Measurements from ENCODE around the gene LIPG. TPM values are rescaled to one million over a fixed set of nuclear protein-coding genes. Genes with fewer than 3 reads are reported as not detected.
"Not testable (repeated sequence)": the region's sequence is repeated elsewhere in the genome, so short reads cannot be mapped to it uniquely, and the experiment has no call there.

The LIPG gene
- 1 to 10 TPM in 2 of 4 donors, under 1 TPM in 2; 0.24 to 6.4 (median 1.9) TPM for total RNA-seq

- H3K36me3 ChIP-seq = no peaks in the 10 kb centered on the region
- in situ Hi-C loops (cut with MboI; ENCODE audit: low sequenced_read_pairs in 4 of 4) = loop anchor here in 1 of 4 donors (25.0 kb wide), 1 partner anchor 201 kb away; no protein-coding TSS in a partner anchor
- intact Hi-C loops (cut with DNase I; ENCODE audit: low total_unique reads) = loop anchor here (2.0 to 5.0 kb wide), 3 partner anchors 86 to 297 kb away; no protein-coding TSS in a partner anchor
Measured at GRCh38 chr18:49561289-49562193, at the start of gene LIPG. Gene LIPG, plus strand, starts transcription at chr18:49562057. Its CDS starts 252 bp downstream, at chr18:49562309.

GRCh38 chr18:49512876-49513275 is 49.0 kb upstream of the LIPG start:
- in situ Hi-C loops (cut with MboI; ENCODE audit: low sequenced_read_pairs in 4 of 4) (loop anchor here (5.0 to 25.0 kb wide), 4 partner anchors 342 to 749 kb away; partner anchors contain the start of gene CFAP53 (in 1 of the 4)), intact Hi-C loops (cut with DNase I; ENCODE audit: low total_unique reads) (loop anchor here (5.0 kb wide), 1 partner anchor 254 kb away; no protein-coding TSS in a partner anchor)
- not testable (repeated sequence) for H3K9me3 ChIP-seq, H3K4me1 ChIP-seq, H3K36me3 ChIP-seq, ATAC-seq, H3K27ac ChIP-seq, H3K4me3 ChIP-seq, H3K27me3 ChIP-seq, DNase-seq

More at GRCh38 chr18:49561289-49562193, at the start of gene LIPG:
- Histone ChIP-seq H3K4me3 (peak within 1 kb of the TSS; percentile 35 to 58 (median 46)), H3K9me3 (no peaks in the 10 kb centered on the region), H3K4me1 (peaks cover 30 to 33% of the 10 kb centered on the region in 2 donors), H3K27ac (peak within 1 kb of the TSS in 1 of 4 donors; percentile 56), H3K27me3 (peaks cover 21 to 30% (median 29%) of the 10 kb centered on the region in 3 donors)
- peak; percentile 38 to 63 for TF ChIP-seq POLR2A (IDR thresholded peaks at IDR 0.05)
- no peak for TF ChIP-seq CTCF (IDR thresholded peaks at IDR 0.05 in 4 of 5, conservative IDR thresholded peaks at IDR 0.05 in 1 of 5)
- DNase-seq = peak; percentile 8 to 44
- peak; percentile 63 to 75 for ATAC-seq

- no peaks in the 10 kb centered on the region for H3K4me1 ChIP-seq
- intact Hi-C loops (cut with DNase I; ENCODE audit: low total_unique reads) = loop anchor here (5.0 kb wide), 1 partner anchor 253 kb away; no protein-coding TSS in a partner anchor
- no peak overlapping the region for H3K27ac ChIP-seq
- no peak overlapping the region for H3K4me3 ChIP-seq
- H3K27me3 ChIP-seq = no peaks in the 10 kb centered on the region
- DNase-seq (no peak), ATAC-seq (no peak)
- in situ Hi-C loops (cut with MboI; ENCODE audit: low sequenced_read_pairs in 4 of 4) = loop anchor here (5.0 to 25.0 kb wide), 4 partner anchors 340 to 748 kb away; partner anchors contain the start of gene CFAP53 (in 1 of the 4)
- TF ChIP-seq CTCF (IDR thresholded peaks at IDR 0.05 in 4 of 5, conservative IDR thresholded peaks at IDR 0.05 in 1 of 5) = no peak
- no peak for TF ChIP-seq POLR2A (IDR thresholded peaks at IDR 0.05)
- H3K36me3 ChIP-seq = no peaks in the 10 kb centered on the region
- H3K9me3 ChIP-seq = no peaks in the 10 kb centered on the region
Measured at GRCh38 chr18:49514577-49514976, 47.3 kb upstream of the LIPG start.

GRCh38 chr18:49515003-49515402 is 46.9 kb upstream of the LIPG start:
- H3K4me1 ChIP-seq; H3K4me3 ChIP-seq; H3K27ac ChIP-seq; ATAC-seq; H3K36me3 ChIP-seq; DNase-seq; intact Hi-C loops (cut with DNase I; ENCODE audit: low total_unique reads); H3K9me3 ChIP-seq; H3K27me3 ChIP-seq: not testable (repeated sequence)
- in situ Hi-C loops (cut with MboI; ENCODE audit: low sequenced_read_pairs in 4 of 4) = loop anchor here in 3 of 4 donors (10.0 to 25.0 kb wide), 3 partner anchors 340 to 747 kb away; partner anchors contain the start of gene CFAP53 (in 1 of the 3)

GRCh38 chr18:49515516-49515915 is 46.3 kb upstream of the LIPG start:
- intact Hi-C loops (cut with DNase I; ENCODE audit: low total_unique reads) = no loop called here

More at GRCh38 chr18:49515516-49515915, 46.3 kb upstream of the LIPG start:
- Histone ChIP-seq H3K36me3 (no peaks in the 10 kb centered on the region), H3K27me3 (no peaks in the 10 kb centered on the region), H3K4me3 (no peak overlapping the region), H3K4me1 (no peaks in the 10 kb centered on the region), H3K27ac (no peak overlapping the region), H3K9me3 (no peaks in the 10 kb centered on the region)
- TF ChIP-seq CTCF (IDR thresholded peaks at IDR 0.05 in 4 of 5, conservative IDR thresholded peaks at IDR 0.05 in 1 of 5) (no peak), POLR2A (IDR thresholded peaks at IDR 0.05) (no peak)
- in situ Hi-C loops (cut with MboI; ENCODE audit: low sequenced_read_pairs in 4 of 4) = loop anchor here in 3 of 4 donors (10.0 to 25.0 kb wide), 3 partner anchors 339 to 747 kb away; partner anchors contain the start of gene CFAP53 (in 1 of the 3)
- DNase-seq (no peak), ATAC-seq (no peak)
